ENCODE measurements around the gene HS3ST3A1. TPM values are rescaled to one million over a fixed set of nuclear protein-coding genes. Genes with fewer than 3 reads are reported as not detected.
"Not testable (repeated sequence)": the region's sequence is repeated elsewhere in the genome, so short reads cannot be mapped to it uniquely, and the experiment has no call there.

The HS3ST3A1 gene
- total RNA-seq, 1 experiment from 2014 or later = not detected

DNA sequence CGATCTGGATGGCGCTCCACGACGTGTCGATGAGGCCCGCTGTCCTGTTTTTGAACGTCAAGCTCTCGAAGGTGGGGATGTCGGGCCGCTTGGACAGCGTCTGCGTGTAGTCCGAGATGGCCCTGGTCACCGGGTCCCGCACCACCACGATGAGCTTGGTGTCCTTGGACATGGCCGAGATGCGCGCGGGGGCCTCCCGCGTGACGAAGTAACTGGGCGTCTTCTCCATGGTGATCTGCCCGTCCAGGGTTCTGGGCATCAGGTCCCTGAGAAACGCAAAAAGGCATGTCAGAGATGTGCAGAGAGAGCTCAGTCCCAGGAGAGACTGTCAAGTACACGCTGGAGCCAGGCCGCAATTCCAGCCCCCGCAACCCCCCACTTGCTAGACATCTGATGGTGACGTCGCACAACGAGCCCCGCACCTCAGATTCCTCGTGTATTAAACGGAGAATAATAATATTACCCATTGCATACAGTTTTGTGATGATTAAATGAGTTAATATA lies 105.1 kb downstream of the HS3ST3A1 start:
- H3K9me3 ChIP-seq (ENCODE audit: control insufficient read depth in 1 of 2, insufficient read depth in 1 of 2, low read depth in 1 of 2, low read length in 2 of 2); H3K9me2 ChIP-seq (ENCODE audit: insufficient read depth); H3K36me3 ChIP-seq (ENCODE audit: control insufficient read depth in 1 of 2, insufficient read depth in 2 of 2, low read length in 2 of 2); H4K20me1 ChIP-seq (ENCODE audit: insufficient read depth); H3K79me2 ChIP-seq (ENCODE audit: insufficient read depth, low read length); RAD21 ChIA-PET (ENCODE audit: low non-redundant PET in 1 of 2, low total read pairs in 2 of 2, uncharacterized antibody in 2 of 2, unreplicated experiment in 2 of 2); H3K4me2 ChIP-seq (ENCODE audit: low read length); H3K27ac ChIP-seq (ENCODE audit: low read depth, low read length); H3K4me1 ChIP-seq (ENCODE audit: control insufficient read depth in 1 of 2, insufficient read depth in 2 of 2, low read length in 2 of 2); ATAC-seq; H3K27me3 ChIP-seq (ENCODE audit: insufficient read depth, low read length); CTCF ChIA-PET; DNase-seq (ENCODE audit: low read depth, low spot score); BruUV-seq (replicated peaks); POLR2A ChIA-PET; H3K4me3 ChIP-seq (replicated peaks in 1 of 2; ENCODE audit: low read depth in 1 of 2, low read length in 2 of 2); H3K9ac ChIP-seq (ENCODE audit: low read length); H2AFZ ChIP-seq (ENCODE audit: low read depth, low read length, poor library complexity, severe bottlenecking); intact Hi-C loops (cut with micrococcal nuclease): not testable (repeated sequence)

GRCh38 chr17:13495423-13495822 lies 106.3 kb downstream of the HS3ST3A1 start:
- Histone ChIP-seq H3K36me3 (ENCODE audit: control insufficient read depth in 1 of 2, insufficient read depth in 2 of 2, low read length in 2 of 2) (no peaks in the 10 kb centered on the region), H3K27ac (ENCODE audit: low read depth, low read length) (no peak overlapping the region), H4K20me1 (ENCODE audit: insufficient read depth) (no peaks in the 10 kb centered on the region), H3K9me3 (ENCODE audit: control insufficient read depth in 1 of 2, insufficient read depth in 1 of 2, low read depth in 1 of 2, low read length in 2 of 2) (no peaks in the 10 kb centered on the region), H3K4me3 (replicated peaks in 1 of 2; ENCODE audit: low read depth in 1 of 2, low read length in 2 of 2) (no peak overlapping the region), H3K9me2 (ENCODE audit: insufficient read depth) (no peaks in the 10 kb centered on the region), H3K79me2 (ENCODE audit: insufficient read depth, low read length) (no peaks in the 10 kb centered on the region), H3K9ac (ENCODE audit: low read length) (no peak overlapping the region), H2AFZ (ENCODE audit: low read depth, low read length, poor library complexity, severe bottlenecking) (no peak overlapping the region), H3K27me3 (ENCODE audit: insufficient read depth, low read length) (no peaks in the 10 kb centered on the region), H3K4me2 (ENCODE audit: low read length) (no peak overlapping the region), H3K4me1 (ENCODE audit: control insufficient read depth in 1 of 2, insufficient read depth in 2 of 2, low read length in 2 of 2) (no peaks in the 10 kb centered on the region)
- BruUV-seq (replicated peaks) = no TSS peak
- TF ChIP-seq POLR2AphosphoS5 (IDR thresholded peaks at IDR 0.05; ENCODE audit: low read depth, low read length) (no peak), SP1 (IDR thresholded peaks at IDR 0.05; ENCODE audit: low read depth) (no peak), EZH2phosphoT487 (IDR thresholded peaks at IDR 0.05; ENCODE audit: borderline replicate concordance) (no peak), FOSL1 (IDR thresholded peaks at IDR 0.05; ENCODE audit: low read depth) (no peak), REST (IDR thresholded peaks at IDR 0.05; ENCODE audit: low read depth) (no peak), YY1 (IDR thresholded peaks at IDR 0.05; ENCODE audit: extremely low read depth, insufficient replicate concordance, low read depth, low read length) (no peak), ZNF274 (IDR thresholded peaks at IDR 0.05; ENCODE audit: low read depth, low read length) (no peak), ZFX (IDR thresholded peaks at IDR 0.05) (no peak), SRF (IDR thresholded peaks at IDR 0.05; ENCODE audit: low read depth) (no peak), EGR1 (IDR thresholded peaks at IDR 0.05; ENCODE audit: low read depth) (no peak), EZH2 (IDR thresholded peaks at IDR 0.05) (no peak), JUND (IDR thresholded peaks at IDR 0.05) (no peak), CEBPB (IDR thresholded peaks at IDR 0.05; ENCODE audit: low read depth) (no peak), SIN3A (IDR thresholded peaks at IDR 0.05; ENCODE audit: low read depth) (no peak)
- TF ChIP-seq, protein P1, sequence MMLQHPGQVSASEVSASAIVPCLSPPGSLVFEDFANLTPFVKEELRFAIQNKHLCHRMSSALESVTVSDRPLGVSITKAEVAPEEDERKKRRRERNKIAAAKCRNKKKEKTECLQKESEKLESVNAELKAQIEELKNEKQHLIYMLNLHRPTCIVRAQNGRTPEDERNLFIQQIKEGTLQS (IDR thresholded peaks at IDR 0.05) = no peak
- TF ChIP-seq, protein P2, sequence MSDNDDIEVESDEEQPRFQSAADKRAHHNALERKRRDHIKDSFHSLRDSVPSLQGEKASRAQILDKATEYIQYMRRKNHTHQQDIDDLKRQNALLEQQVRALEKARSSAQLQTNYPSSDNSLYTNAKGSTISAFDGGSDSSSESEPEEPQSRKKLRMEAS (IDR thresholded peaks at IDR 0.05) = no peak
- TF ChIP-seq, protein P3, sequence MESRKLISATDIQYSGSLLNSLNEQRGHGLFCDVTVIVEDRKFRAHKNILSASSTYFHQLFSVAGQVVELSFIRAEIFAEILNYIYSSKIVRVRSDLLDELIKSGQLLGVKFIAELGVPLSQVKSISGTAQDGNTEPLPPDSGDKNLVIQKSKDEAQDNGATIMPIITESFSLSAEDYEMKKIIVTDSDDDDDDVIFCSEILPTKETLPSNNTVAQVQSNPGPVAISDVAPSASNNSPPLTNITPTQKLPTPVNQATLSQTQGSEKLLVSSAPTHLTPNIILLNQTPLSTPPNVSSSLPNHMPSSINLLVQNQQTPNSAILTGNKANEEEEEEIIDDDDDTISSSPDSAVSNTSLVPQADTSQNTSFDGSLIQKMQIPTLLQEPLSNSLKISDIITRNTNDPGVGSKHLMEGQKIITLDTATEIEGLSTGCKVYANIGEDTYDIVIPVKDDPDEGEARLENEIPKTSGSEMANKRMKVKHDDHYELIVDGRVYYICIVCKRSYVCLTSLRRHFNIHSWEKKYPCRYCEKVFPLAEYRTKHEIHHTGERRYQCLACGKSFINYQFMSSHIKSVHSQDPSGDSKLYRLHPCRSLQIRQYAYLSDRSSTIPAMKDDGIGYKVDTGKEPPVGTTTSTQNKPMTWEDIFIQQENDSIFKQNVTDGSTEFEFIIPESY (IDR thresholded peaks at IDR 0.05; ENCODE audit: extremely low read depth, insufficient replicate concordance, low read length) = no peak
- ATAC-seq = no peak
- no peak for DNase-seq (ENCODE audit: low read depth, low spot score)
- ChIA-PET POLR2A (no interaction called here), CTCF (no interaction called here), RAD21 (ENCODE audit: low non-redundant PET in 1 of 2, low total read pairs in 2 of 2, uncharacterized antibody in 2 of 2, unreplicated experiment in 2 of 2) (no interaction called here)
- intact Hi-C loops (cut with micrococcal nuclease) = no loop called here
